HepG2 (cell line): ENCODE results near the gene THAP5. TPM values are rescaled to one million over a fixed set of nuclear protein-coding genes. Genes with fewer than 3 reads are reported as not detected.
A peak's percentile ranks its signal among the peaks of the same experiment; 100 is the strongest.

Experiments
- AGO2 ChIP-seq: fragments of 200-400 bp; formaldehyde crosslinking; optimal IDR thresholded peaks from 2 replicates; pipeline ENCODE3; 2017; ENCODE audit warnings: mild to moderate bottlenecking, low read depth, low read length, moderate library complexity
- ISX ChIP-seq: sonication (generic); formaldehyde crosslinking; conservative IDR thresholded peaks from 2 replicates; pipeline ENCODE4 v1.5.0; 2020; ENCODE audit warnings: missing genetic modification reagents
- ZNF605 ChIP-seq: sonication (generic); formaldehyde crosslinking; IDR thresholded peaks from 2 replicates; pipeline ENCODE4 v1.8.0; 2022; ENCODE audit warnings: mild to moderate bottlenecking, missing genetic modification reagents
- polyA plus RNA-seq, 8 experiments: library from polyadenylated mRNA; depleted of rRNA in 3 of 8; stranded (reverse) in 7 of 8; unstranded in 1 of 8; fragments of >200 nt; fragmentation: Illumina TruSeq in 4 of 8; extraction: Trizol in 4 of 8; gene quantifications; 2 replicates each; pipeline versions ENCODE4 v1.2.1 to v1.2.3, GENCODE V29; 2011 to 2016; ENCODE audit warnings: low read depth in 4 of 8, missing spikeins in 1 of 8, mixed read lengths in 1 of 8; ENCODE audit not compliant: insufficient read depth in 1 of 8
- total RNA-seq, 5 experiments: library from RNA; depleted of rRNA; stranded (reverse); fragments of >200 nt; fragmentation: Illumina TruSeq; extraction: Trizol; gene quantifications; 2 replicates each; pipeline ENCODE4 v1.2.3, GENCODE V29; 2016; ENCODE audit warnings: low read depth in 1 of 5
- TF ChIP-seq, protein P1 (sequence below): sonication (generic); formaldehyde crosslinking; IDR thresholded peaks from 2 replicates; pipeline ENCODE4 v1.9.0; 2021; ENCODE audit warnings: missing genetic modification reagents, borderline replicate concordance
- TF ChIP-seq, protein P2 (sequence below): sonication (generic); formaldehyde crosslinking; IDR thresholded peaks from 2 replicates; pipeline ENCODE4 v1.4.0; 2020; ENCODE audit warnings: missing genetic modification reagents
- TF ChIP-seq, protein P3 (sequence below): IDR thresholded peaks from 2 replicates; pipeline ENCODE4 v1.6.1; 2012; ENCODE audit warnings: low read depth, low read length, improper control_type of control experiment

THAP5 gene
- total and polyA plus RNA-seq, 2 of the 13 experiments (the other 11 are each of a cell fraction or from before 2014, with no cell fraction given) = 3.6 to 11.8 TPM

- TF ChIP-seq, protein P1, sequence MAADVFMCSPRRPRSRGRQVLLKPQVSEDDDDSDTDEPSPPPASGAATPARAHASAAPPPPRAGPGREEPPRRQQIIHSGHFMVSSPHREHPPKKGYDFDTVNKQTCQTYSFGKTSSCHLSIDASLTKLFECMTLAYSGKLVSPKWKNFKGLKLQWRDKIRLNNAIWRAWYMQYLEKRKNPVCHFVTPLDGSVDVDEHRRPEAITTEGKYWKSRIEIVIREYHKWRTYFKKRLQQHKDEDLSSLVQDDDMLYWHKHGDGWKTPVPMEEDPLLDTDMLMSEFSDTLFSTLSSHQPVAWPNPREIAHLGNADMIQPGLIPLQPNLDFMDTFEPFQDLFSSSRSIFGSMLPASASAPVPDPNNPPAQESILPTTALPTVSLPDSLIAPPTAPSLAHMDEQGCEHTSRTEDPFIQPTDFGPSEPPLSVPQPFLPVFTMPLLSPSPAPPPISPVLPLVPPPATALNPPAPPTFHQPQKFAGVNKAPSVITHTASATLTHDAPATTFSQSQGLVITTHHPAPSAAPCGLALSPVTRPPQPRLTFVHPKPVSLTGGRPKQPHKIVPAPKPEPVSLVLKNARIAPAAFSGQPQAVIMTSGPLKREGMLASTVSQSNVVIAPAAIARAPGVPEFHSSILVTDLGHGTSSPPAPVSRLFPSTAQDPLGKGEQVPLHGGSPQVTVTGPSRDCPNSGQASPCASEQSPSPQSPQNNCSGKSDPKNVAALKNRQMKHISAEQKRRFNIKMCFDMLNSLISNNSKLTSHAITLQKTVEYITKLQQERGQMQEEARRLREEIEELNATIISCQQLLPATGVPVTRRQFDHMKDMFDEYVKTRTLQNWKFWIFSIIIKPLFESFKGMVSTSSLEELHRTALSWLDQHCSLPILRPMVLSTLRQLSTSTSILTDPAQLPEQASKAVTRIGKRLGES (CRISPR knock-in tag) = no peak
- 0 out of 2 replicates have a peak, but pooled peaks have one; percentile 43 for TF ChIP-seq ISX (CRISPR knock-in tag)
- TF ChIP-seq, protein P2, sequence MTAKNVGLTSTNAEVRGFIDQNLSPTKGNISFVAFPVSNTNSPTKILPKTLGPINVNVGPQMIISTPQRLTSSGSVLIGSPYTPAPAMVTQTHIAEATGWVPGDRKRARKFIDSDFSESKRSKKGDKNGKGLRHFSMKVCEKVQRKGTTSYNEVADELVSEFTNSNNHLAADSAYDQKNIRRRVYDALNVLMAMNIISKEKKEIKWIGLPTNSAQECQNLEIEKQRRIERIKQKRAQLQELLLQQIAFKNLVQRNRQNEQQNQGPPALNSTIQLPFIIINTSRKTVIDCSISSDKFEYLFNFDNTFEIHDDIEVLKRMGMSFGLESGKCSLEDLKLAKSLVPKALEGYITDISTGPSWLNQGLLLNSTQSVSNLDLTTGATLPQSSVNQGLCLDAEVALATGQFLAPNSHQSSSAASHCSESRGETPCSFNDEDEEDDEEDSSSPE = no peak
- TF ChIP-seq, protein P3, sequence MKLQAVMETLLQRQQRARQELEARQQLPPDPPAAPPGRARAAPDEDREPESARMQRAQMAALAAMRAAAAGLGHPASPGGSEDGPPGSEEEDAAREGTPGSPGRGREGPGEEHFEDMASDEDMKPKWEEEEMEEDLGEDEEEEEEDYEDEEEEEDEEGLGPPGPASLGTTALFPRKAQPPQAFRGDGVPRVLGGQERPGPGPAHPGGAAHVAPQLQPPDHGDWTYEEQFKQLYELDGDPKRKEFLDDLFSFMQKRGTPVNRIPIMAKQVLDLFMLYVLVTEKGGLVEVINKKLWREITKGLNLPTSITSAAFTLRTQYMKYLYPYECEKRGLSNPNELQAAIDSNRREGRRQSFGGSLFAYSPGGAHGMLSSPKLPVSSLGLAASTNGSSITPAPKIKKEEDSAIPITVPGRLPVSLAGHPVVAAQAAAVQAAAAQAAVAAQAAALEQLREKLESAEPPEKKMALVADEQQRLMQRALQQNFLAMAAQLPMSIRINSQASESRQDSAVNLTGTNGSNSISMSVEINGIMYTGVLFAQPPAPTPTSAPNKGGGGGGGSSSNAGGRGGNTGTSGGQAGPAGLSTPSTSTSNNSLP = 0 out of 2 replicates have a peak, but pooled peaks have one; percentile 1
- 0 out of 2 replicates have a peak, but pooled peaks have one; percentile 5 for TF ChIP-seq ZNF605 (CRISPR knock-in tag)
- TF ChIP-seq AGO2 = peak; percentile 52
Observed at GRCh38 chr7:108570146-108570755, 745 bp upstream of the THAP5 start (continued).
